ELF-1 (cell line): ENCODE data around the gene SYNGR4.
"Not testable (repeated sequence)": the region's sequence is repeated elsewhere in the genome, so short reads cannot be mapped to it uniquely, and the experiment has no call there.

Source experiments
- DNase-seq: peaks from one replicate; pipeline ENCODE4 v3.0.0-alpha.2; 2016; ENCODE audit warnings: low read depth, low spot score

Gene SYNGR4

GRCh38 chr19:48363810-48364597 is at the start of gene SYNGR4, which contains the start of gene TMEM143:
Gene SYNGR4, plus strand, starts transcription at chr19:48364367. Its CDS starts 1,476 bp downstream, at chr19:48365843.
Gene TMEM143, minus strand, starts transcription at chr19:48363940. Its CDS starts 20 bp downstream, at chr19:48363920.
- peak; percentile 100 for DNase-seq

GRCh38 chr19:48315712-48316111 is 48.5 kb upstream of the SYNGR4 start:
- no peak for DNase-seq

GRCh38 chr19:48317708-48317960 is 46.5 kb upstream of the SYNGR4 start:
- DNase-seq = not testable (repeated sequence)

- DNase-seq = no peak
Measured at GRCh38 chr19:48318286-48318987, 45.7 kb upstream of the SYNGR4 start.

GRCh38 chr19:48319647-48320541 is 44.3 kb upstream of the SYNGR4 start:
- peak; percentile 93 for DNase-seq

- DNase-seq = peak; percentile 98
Measured at GRCh38 chr19:48321372-48321621, 42.9 kb upstream of the SYNGR4 start.

- DNase-seq = peak; percentile 97
Measured at GRCh38 chr19:48321622-48322591, 42.3 kb upstream of the SYNGR4 start.

- DNase-seq = peak; percentile 86
Measured at GRCh38 chr19:48325265-48325910, 38.8 kb upstream of the SYNGR4 start, which contains the start of gene EMP3. Gene EMP3, plus strand, starts transcription at chr19:48325552. Its CDS starts 1,293 bp downstream, at chr19:48326845.

GRCh38 chr19:48329167-48329891 is 34.8 kb upstream of the SYNGR4 start:
- peak; percentile 48 for DNase-seq

- peak; percentile 95 for DNase-seq
Measured at GRCh38 chr19:48330012-48330681, 34.0 kb upstream of the SYNGR4 start.

- DNase-seq = no peak
Measured at GRCh38 chr19:48332351-48332661, 31.9 kb upstream of the SYNGR4 start.

GRCh38 chr19:48332662-48333466 is 31.3 kb upstream of the SYNGR4 start:
- peak; percentile 96 for DNase-seq

- peak; percentile 91 for DNase-seq
Measured at GRCh38 chr19:48333467-48334384, 30.4 kb upstream of the SYNGR4 start.

GRCh38 chr19:48338253-48338755 is 25.9 kb upstream of the SYNGR4 start:
- no peak for DNase-seq

GRCh38 chr19:48338802-48339503 is 25.2 kb upstream of the SYNGR4 start:
- DNase-seq = no peak

GRCh38 chr19:48340995-48341394 is 23.2 kb upstream of the SYNGR4 start:
- no peak for DNase-seq
